ENCODE data around the gene KCNG2.
"Not testable (repeated sequence)": the region's sequence is repeated elsewhere in the genome, so short reads cannot be mapped to it uniquely, and the experiment has no call there.

Gene KCNG2

GRCh38 chr18:79797518-79798345 lies at the start of gene KCNG2:
Gene KCNG2, plus strand, starts transcription at chr18:79797938. Its CDS starts 65,730 bp downstream, at chr18:79863668.
- no peak for DNase-seq (ENCODE audit: low spot score)

GRCh38 chr18:79748321-79749180 lies 49.2 kb upstream of the KCNG2 start:
- DNase-seq (ENCODE audit: low spot score): no peak

- no peak for DNase-seq (ENCODE audit: low spot score)
Measured at GRCh38 chr18:79749251-79750191, 48.2 kb upstream of the KCNG2 start.

- DNase-seq (ENCODE audit: low spot score): no peak
Measured at GRCh38 chr18:79750980-79751571, 46.7 kb upstream of the KCNG2 start.

- not testable (repeated sequence) for DNase-seq (ENCODE audit: low spot score)
Measured at GRCh38 chr18:79751918-79752578, 45.7 kb upstream of the KCNG2 start.

- not testable (repeated sequence) for DNase-seq (ENCODE audit: low spot score)
Measured at GRCh38 chr18:79752946-79753345, 44.8 kb upstream of the KCNG2 start.

- DNase-seq (ENCODE audit: low spot score): no peak
Measured at GRCh38 chr18:79753391-79753851, 44.3 kb upstream of the KCNG2 start.

- DNase-seq (ENCODE audit: low spot score): no peak
Measured at GRCh38 chr18:79754022-79754761, 43.5 kb upstream of the KCNG2 start.

- DNase-seq (ENCODE audit: low spot score): no peak
Measured at GRCh38 chr18:79754831-79755351, 42.8 kb upstream of the KCNG2 start.

- no peak for DNase-seq (ENCODE audit: low spot score)
Measured at GRCh38 chr18:79755496-79756142, 42.1 kb upstream of the KCNG2 start.

- DNase-seq (ENCODE audit: low spot score): no peak
Measured at GRCh38 chr18:79756143-79756500, 41.6 kb upstream of the KCNG2 start.

GRCh38 chr18:79756826-79757225 lies 40.9 kb upstream of the KCNG2 start:
- DNase-seq (ENCODE audit: low spot score): no peak

GRCh38 chr18:79760348-79760747 lies 37.4 kb upstream of the KCNG2 start:
- no peak for DNase-seq (ENCODE audit: low spot score)

GRCh38 chr18:79760881-79761280 lies 36.9 kb upstream of the KCNG2 start:
- no peak for DNase-seq (ENCODE audit: low spot score)

GRCh38 chr18:79763407-79763806 lies 34.3 kb upstream of the KCNG2 start:
- DNase-seq (ENCODE audit: low spot score): no peak

- DNase-seq (ENCODE audit: low spot score): no peak
Measured at GRCh38 chr18:79764131-79764530, 33.6 kb upstream of the KCNG2 start.

- no peak for DNase-seq (ENCODE audit: low spot score)
Measured at GRCh38 chr18:79765491-79766245, 32.1 kb upstream of the KCNG2 start.

GRCh38 chr18:79766308-79766707 lies 31.4 kb upstream of the KCNG2 start:
- no peak for DNase-seq (ENCODE audit: low spot score)

GRCh38 chr18:79768745-79769144 lies 29.0 kb upstream of the KCNG2 start:
- DNase-seq (ENCODE audit: low spot score): no peak
